Gastrocnemius medialis (tissue), 4 donors: ENCODE data around the gene CDK13. TPM values are rescaled to one million over a fixed set of nuclear protein-coding genes. Genes with fewer than 3 reads are reported as not detected.
"Not testable (repeated sequence)": the region's sequence is repeated elsewhere in the genome, so short reads cannot be mapped to it uniquely, and the experiment has no call there.

Experiments used
- ATAC-seq, 2 donors: fragments of 150-250 bp; one replicate each; pipeline ENCODE4 v1.9.1; 2016
- DNase-seq, 2 donors: peaks; one replicate each; pipeline ENCODE4 v3.0.0-alpha.2; 2019
- H3K27ac ChIP-seq, 4 donors: fragments of 200-600 bp; sonication (generic); 1 replicate in 1 of 4; 2 replicates in 3 of 4; pipeline ENCODE4 v1.5.1; 2016 to 2018; ENCODE audit warnings: mild to moderate bottlenecking in 2 of 4, moderate library complexity in 1 of 4
- H3K27me3 ChIP-seq, 3 donors: fragments of 200-600 bp; sonication (generic) in 2 of 3; 1 replicate in 1 of 3; 2 replicates in 2 of 3; pipeline versions ENCODE4 v1.5.1 to v1.6.0; 2016 to 2019; ENCODE audit warnings: mild to moderate bottlenecking in 1 of 3, moderate library complexity in 1 of 3
- H3K36me3 ChIP-seq, 2 donors: fragments of 200-600 bp; sonication (generic) in 1 of 2; one replicate each; pipeline ENCODE4 v1.5.1; 2017 to 2018
- H3K4me1 ChIP-seq, 2 donors: fragments of 200-600 bp; sonication (generic) in 1 of 2; one replicate each; pipeline ENCODE4 v1.5.1; 2016 to 2017; ENCODE audit warnings: mild to moderate bottlenecking in 2 of 2
- H3K4me3 ChIP-seq, 4 donors: fragments of 200-600 bp; sonication (generic) in 3 of 4; 1 replicate in 1 of 4; 2 replicates in 3 of 4; pipeline ENCODE4 v1.5.1; 2016 to 2019; ENCODE audit warnings: mild to moderate bottlenecking in 2 of 4
- H3K9me3 ChIP-seq, 3 donors: fragments of 200-600 bp; sonication (generic) in 2 of 3; 1 replicate in 1 of 3; 2 replicates in 2 of 3; pipeline ENCODE4 v1.5.1; 2016 to 2019
- POLR2A ChIP-seq, 2 donors: fragments of 450-650 bp; IDR thresholded peaks; one replicate each; pipeline ENCODE4 v1.6.1; 2017; ENCODE audit warnings: antibody characterized with exemption in 2 of 2, mild to moderate bottlenecking in 2 of 2, moderate library complexity in 2 of 2
- in situ Hi-C, 4 donors: fragments of 200-750 bp; cut with MboI; loops; one replicate each; pipeline versions ENCODE4 v1.15.0 to v1.8.0; 2017; ENCODE audit warnings: low sequenced_read_pairs in 4 of 4
- intact Hi-C: fragments of 100-400 bp; cut with DNase I; formaldehyde crosslinking; loops from one replicate; pipeline ENCODE4 v1.15.1; 2023; ENCODE audit warnings: low total_unique reads
- total RNA-seq, 4 donors: library from RNA; depleted of rRNA; stranded (reverse); fragments of >200 nt; gene quantifications; one replicate each; pipeline versions ENCODE4 v1.1.0 to v1.2.3, GENCODE V29; 2016
- TF ChIP-seq, protein P1 (sequence below), 5 experiments: fragments of 450-650 bp in 3 of 5; fragments of 200-600 bp in 2 of 5; sonication (generic) in 2 of 5; IDR thresholded peaks in 4 of 5; conservative IDR thresholded peaks in 1 of 5; 1 replicate in 4 of 5; 2 replicates in 1 of 5; pipeline ENCODE4 v1.5.1; 2016 to 2019; ENCODE audit warnings: antibody characterized with exemption in 5 of 5, mild to moderate bottlenecking in 3 of 5, moderate library complexity in 3 of 5

CDK13 gene
- total RNA-seq, 4 donors from 2014 or later = 25.0 to 50.8 (median 29.4) TPM

- in situ Hi-C loops = no loop called here
- Histone ChIP-seq H3K4me3 (no peak overlapping the region), H3K27ac (no peak overlapping the region), H3K4me1 (no peaks in the 10 kb centered on the region), H3K36me3 (no peaks in the 10 kb centered on the region), H3K27me3 (no peaks in the 10 kb centered on the region), H3K9me3 (no peaks in the 10 kb centered on the region)
- ATAC-seq (peak; percentile 45 to 79), DNase-seq (no peak)
- intact Hi-C loops = no loop called here
- TF ChIP-seq, protein P1, sequence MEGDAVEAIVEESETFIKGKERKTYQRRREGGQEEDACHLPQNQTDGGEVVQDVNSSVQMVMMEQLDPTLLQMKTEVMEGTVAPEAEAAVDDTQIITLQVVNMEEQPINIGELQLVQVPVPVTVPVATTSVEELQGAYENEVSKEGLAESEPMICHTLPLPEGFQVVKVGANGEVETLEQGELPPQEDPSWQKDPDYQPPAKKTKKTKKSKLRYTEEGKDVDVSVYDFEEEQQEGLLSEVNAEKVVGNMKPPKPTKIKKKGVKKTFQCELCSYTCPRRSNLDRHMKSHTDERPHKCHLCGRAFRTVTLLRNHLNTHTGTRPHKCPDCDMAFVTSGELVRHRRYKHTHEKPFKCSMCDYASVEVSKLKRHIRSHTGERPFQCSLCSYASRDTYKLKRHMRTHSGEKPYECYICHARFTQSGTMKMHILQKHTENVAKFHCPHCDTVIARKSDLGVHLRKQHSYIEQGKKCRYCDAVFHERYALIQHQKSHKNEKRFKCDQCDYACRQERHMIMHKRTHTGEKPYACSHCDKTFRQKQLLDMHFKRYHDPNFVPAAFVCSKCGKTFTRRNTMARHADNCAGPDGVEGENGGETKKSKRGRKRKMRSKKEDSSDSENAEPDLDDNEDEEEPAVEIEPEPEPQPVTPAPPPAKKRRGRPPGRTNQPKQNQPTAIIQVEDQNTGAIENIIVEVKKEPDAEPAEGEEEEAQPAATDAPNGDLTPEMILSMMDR (IDR thresholded peaks at IDR 0.05 in 4 of 5, conservative IDR thresholded peaks at IDR 0.05 in 1 of 5) = no peak
- no peak for TF ChIP-seq POLR2A (IDR thresholded peaks at IDR 0.05)
These were observed 39.8 kb upstream of the CDK13 start for GRCh38 chr7:39910108-39910869.

DNA sequence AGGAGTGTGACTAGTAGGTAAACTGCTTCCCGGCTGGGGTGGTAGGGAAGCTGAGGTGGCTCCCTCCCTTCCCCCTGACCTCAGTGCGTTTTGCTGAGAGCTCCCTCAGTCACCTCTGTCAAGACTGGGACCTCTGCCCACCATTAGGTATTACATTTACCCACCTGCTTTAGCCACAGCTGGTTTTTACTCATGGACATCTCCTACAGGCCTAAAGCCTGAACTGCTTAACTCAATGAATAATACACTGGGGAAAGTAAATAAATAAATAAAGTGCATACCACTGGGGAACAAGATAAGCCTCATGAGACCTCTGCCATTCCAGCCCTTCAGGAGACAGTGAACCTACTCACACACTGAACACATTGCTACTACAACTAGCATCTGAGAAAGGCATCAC lies 38.9 kb upstream of the CDK13 start:
- H3K4me1 ChIP-seq = no peaks in the 10 kb centered on the region
- H3K27ac ChIP-seq = no peak overlapping the region
- intact Hi-C loops (no loop called here), in situ Hi-C loops (no loop called here)
- DNase-seq (no peak), ATAC-seq (no peak)
- TF ChIP-seq, protein P1 (IDR thresholded peaks at IDR 0.05 in 4 of 5, conservative IDR thresholded peaks at IDR 0.05 in 1 of 5) = no peak
- H3K36me3 ChIP-seq = no peaks in the 10 kb centered on the region
- H3K9me3 ChIP-seq = no peaks in the 10 kb centered on the region
- no peaks in the 10 kb centered on the region for H3K27me3 ChIP-seq
- no peak overlapping the region for H3K4me3 ChIP-seq

DNA sequence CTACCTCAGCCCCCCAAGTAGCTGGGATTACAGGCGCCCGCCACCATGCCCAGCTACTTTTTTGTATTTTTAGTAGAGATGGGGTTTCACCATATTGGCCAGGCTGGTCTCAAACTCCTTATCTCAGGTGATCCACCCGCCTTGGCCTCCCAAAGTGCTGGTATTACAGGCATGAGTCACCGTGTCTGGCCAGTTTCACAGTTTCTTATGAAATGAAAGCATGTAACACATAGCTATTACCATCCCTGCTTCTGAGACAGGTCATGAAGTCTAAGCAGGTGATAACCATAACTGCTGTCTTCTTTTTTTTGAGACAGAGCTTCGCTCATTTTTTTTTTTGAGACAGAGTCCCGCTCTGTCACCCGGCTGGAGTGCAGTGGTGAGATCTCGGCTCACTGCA lies 34.2 kb upstream of the CDK13 start:
- H3K36me3 ChIP-seq, H3K27me3 ChIP-seq, H3K27ac ChIP-seq, H3K4me3 ChIP-seq, H3K4me1 ChIP-seq, ATAC-seq, H3K9me3 ChIP-seq, intact Hi-C loops, DNase-seq, in situ Hi-C loops: not testable (repeated sequence)

DNA sequence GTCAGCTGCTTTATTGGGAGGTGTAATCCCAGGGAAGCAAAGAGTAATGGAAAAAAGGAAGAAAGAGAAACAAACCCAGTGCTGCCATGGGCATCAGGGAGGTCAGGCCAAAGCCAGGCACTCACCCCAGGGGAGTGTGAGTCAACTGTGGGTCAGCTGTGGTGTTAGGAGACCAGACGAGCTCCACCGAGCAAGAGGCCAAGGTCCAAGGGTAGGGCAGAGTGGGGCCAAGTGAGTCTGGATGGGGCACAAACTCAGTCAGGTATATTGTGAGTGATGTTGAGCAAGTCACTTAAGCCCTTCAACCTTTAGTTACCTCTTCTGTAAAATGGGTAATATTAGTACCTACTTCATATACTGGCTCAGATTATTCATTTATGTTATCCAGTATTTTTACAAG lies 30.4 kb upstream of the CDK13 start:
- no peaks in the 10 kb centered on the region for H3K36me3 ChIP-seq
- ATAC-seq (no peak), DNase-seq (no peak)
- H3K27me3 ChIP-seq = no peaks in the 10 kb centered on the region
- H3K4me3 ChIP-seq = no peak overlapping the region
- TF ChIP-seq POLR2A (IDR thresholded peaks at IDR 0.05) = no peak
- TF ChIP-seq, protein P1 (IDR thresholded peaks at IDR 0.05 in 4 of 5, conservative IDR thresholded peaks at IDR 0.05 in 1 of 5) = no peak
- intact Hi-C loops (no loop called here), in situ Hi-C loops (no loop called here)
- no peak overlapping the region for H3K27ac ChIP-seq
- peaks cover 3 to 9% of the 10 kb centered on the region in 2 donors for H3K4me1 ChIP-seq
- H3K9me3 ChIP-seq = no peaks in the 10 kb centered on the region

- ATAC-seq (peak; percentile 93), DNase-seq (peak; percentile 6 to 57)
- H3K4me3 ChIP-seq = peak overlapping the region in 2 of 4 donors; percentile 0 to 3
- TF ChIP-seq POLR2A (IDR thresholded peaks at IDR 0.05) = no peak
- TF ChIP-seq, protein P1 (IDR thresholded peaks at IDR 0.05 in 4 of 5, conservative IDR thresholded peaks at IDR 0.05 in 1 of 5) = no peak
- in situ Hi-C loops = no loop called here
- H3K4me1 ChIP-seq = peaks cover 3 to 9% of the 10 kb centered on the region in 2 donors
- no peaks in the 10 kb centered on the region for H3K9me3 ChIP-seq
- H3K27ac ChIP-seq = peak overlapping the region; percentile 56 to 74 (median 60)
- intact Hi-C loops = no loop called here
- no peaks in the 10 kb centered on the region for H3K36me3 ChIP-seq
- no peaks in the 10 kb centered on the region for H3K27me3 ChIP-seq
These were observed 28.4 kb upstream of the CDK13 start for GRCh38 chr7:39921506-39922175.
